H9 (cell line): ENCODE results near the gene RIPOR1. TPM values are rescaled to one million over a fixed set of nuclear protein-coding genes. Genes with fewer than 3 reads are reported as not detected.

Experiments
- DNase-seq: peaks from one replicate; pipeline ENCODE4 v3.0.0-alpha.2; 2017
- H2AFZ ChIP-seq: one replicate; pipeline ENCODE4 v1.6.1; 2013; ENCODE audit warnings: mild to moderate bottlenecking, low read length, control low read depth, moderate library complexity
- H2AK5ac ChIP-seq: 2 replicates; pipeline ENCODE4 v1.6.1; 2013; ENCODE audit warnings: low read length, control low read depth, mixed read lengths; ENCODE audit not compliant: insufficient read length
- H2BK120ac ChIP-seq: one replicate; pipeline ENCODE4 v1.6.1; 2013; ENCODE audit warnings: low read depth, mild to moderate bottlenecking, low read length, control low read depth, inconsistent platforms; ENCODE audit not compliant: poor library complexity, severe bottlenecking
- H2BK12ac ChIP-seq: 2 replicates; pipeline ENCODE4 v1.6.1; 2013; ENCODE audit warnings: low read length, control low read depth, mixed read lengths, low read depth; ENCODE audit not compliant: insufficient read length
- H2BK15ac ChIP-seq: 2 replicates; pipeline ENCODE4 v1.6.1; 2013; ENCODE audit warnings: low read depth, low read length, control low read depth
- H2BK20ac ChIP-seq: one replicate; pipeline ENCODE4 v1.6.1; 2013; ENCODE audit warnings: low read depth, mild to moderate bottlenecking, low read length, control low read depth, inconsistent platforms; ENCODE audit not compliant: poor library complexity, severe bottlenecking
- H2BK5ac ChIP-seq: 2 replicates; pipeline ENCODE4 v1.6.1; 2013; ENCODE audit warnings: low read length, control low read depth, mixed read lengths; ENCODE audit not compliant: insufficient read length
- H3K14ac ChIP-seq: 2 replicates; pipeline ENCODE4 v1.6.1; 2013; ENCODE audit warnings: low read length, control low read depth; ENCODE audit not compliant: insufficient read depth
- H3K18ac ChIP-seq: 2 replicates; pipeline ENCODE4 v1.6.1; 2013; ENCODE audit warnings: low read depth, mild to moderate bottlenecking, mixed read lengths, low read length, control low read depth; ENCODE audit not compliant: insufficient read length
- H3K23ac ChIP-seq: 2 replicates; pipeline ENCODE4 v1.6.1; 2013; ENCODE audit warnings: low read length, control low read depth, mixed read lengths, low read depth; ENCODE audit not compliant: insufficient read length
- H3K23me2 ChIP-seq: 2 replicates; pipeline ENCODE4 v1.6.1; 2013; ENCODE audit warnings: low read depth, mild to moderate bottlenecking, mixed read lengths, low read length, control low read depth; ENCODE audit not compliant: insufficient read length, poor library complexity, severe bottlenecking
- H3K27ac ChIP-seq: 2 replicates; pipeline ENCODE4 v1.5.1; 2013; ENCODE audit warnings: low read length, control low read depth, mixed read lengths, low read depth; ENCODE audit not compliant: insufficient read length
- H3K27me3 ChIP-seq: 2 replicates; pipeline ENCODE4 v1.6.1; 2013; ENCODE audit warnings: low read length, control low read depth, inconsistent platforms; ENCODE audit not compliant: insufficient read depth
- H3K4ac ChIP-seq: 2 replicates; pipeline ENCODE4 v1.6.1; 2013; ENCODE audit warnings: low read depth, mild to moderate bottlenecking, control low read depth, inconsistent platforms, low read length, moderate library complexity
- H3K4me1 ChIP-seq: 2 replicates; pipeline ENCODE4 v1.6.1; 2013; ENCODE audit warnings: low read length, control low read depth, inconsistent platforms; ENCODE audit not compliant: insufficient read depth
- H3K4me2 ChIP-seq: 2 replicates; pipeline ENCODE4 v1.6.1; 2013; ENCODE audit warnings: low read length, control low read depth, mixed read lengths; ENCODE audit not compliant: insufficient read length, insufficient read depth
- H3K56ac ChIP-seq: 2 replicates; pipeline ENCODE4 v1.6.1; 2013; ENCODE audit warnings: low read depth, mild to moderate bottlenecking, mixed read lengths, low read length, control low read depth; ENCODE audit not compliant: insufficient read length
- H3K79me1 ChIP-seq: 2 replicates; pipeline ENCODE4 v1.6.1; 2013; ENCODE audit warnings: low read depth, mild to moderate bottlenecking, moderate library complexity, low read length, control low read depth, inconsistent platforms; ENCODE audit not compliant: insufficient read depth, poor library complexity, severe bottlenecking
- H3K79me2 ChIP-seq: 2 replicates; pipeline ENCODE4 v1.6.1; 2013; ENCODE audit warnings: low read length, control low read depth, inconsistent platforms; ENCODE audit not compliant: insufficient read depth
- H3K9ac ChIP-seq: 2 replicates; pipeline ENCODE4 v1.6.1; 2013; ENCODE audit warnings: low read length, control low read depth, mixed read lengths; ENCODE audit not compliant: insufficient read length; ENCODE audit errors: extremely low read depth
- H3K9me3 ChIP-seq: one replicate; pipeline ENCODE4 v1.6.1; 2013; ENCODE audit warnings: low read depth, low read length, inconsistent platforms; ENCODE audit not compliant: control insufficient read depth
- H3T11ph ChIP-seq: one replicate; pipeline ENCODE4 v1.6.1; 2013; ENCODE audit warnings: mild to moderate bottlenecking, low read length, control low read depth, inconsistent platforms
- H4K20me1 ChIP-seq: one replicate; pipeline ENCODE4 v1.6.1; 2013; ENCODE audit not compliant: control insufficient read depth, insufficient read length, insufficient read depth
- H4K5ac ChIP-seq: 2 replicates; pipeline ENCODE4 v1.6.1; 2013; ENCODE audit warnings: low read depth, mild to moderate bottlenecking, mixed read lengths, low read length, control low read depth; ENCODE audit not compliant: insufficient read length
- H4K8ac ChIP-seq: replicated peaks from 2 replicates; pipeline ENCODE4 v1.6.1; 2013; ENCODE audit warnings: low read length, control low read depth, mixed read lengths, low read depth; ENCODE audit not compliant: insufficient read length
- H4K91ac ChIP-seq: 2 replicates; pipeline ENCODE4 v1.6.1; 2013; ENCODE audit warnings: low read depth, mild to moderate bottlenecking, moderate library complexity, mixed read lengths, low read length, control low read depth; ENCODE audit not compliant: insufficient read length
- H3K27ac Mint-ChIP-seq, 3 experiments: 2 replicates in 2 of 3; 3 replicates in 1 of 3; pipeline ENCODE4 v1.8.0; 2020 to 2021; ENCODE audit warnings: mixed read lengths in 3 of 3, mild to moderate bottlenecking in 1 of 3, moderate library complexity in 1 of 3
- H3K27me3 Mint-ChIP-seq: 2 replicates; pipeline ENCODE4 v1.8.0; 2021; ENCODE audit warnings: low read depth, mild to moderate bottlenecking, moderate library complexity, mixed read lengths
- H3K36me3 Mint-ChIP-seq, 3 experiments: 2 replicates in 2 of 3; 3 replicates in 1 of 3; pipeline ENCODE4 v1.8.0; 2020 to 2021; ENCODE audit warnings: low read depth in 3 of 3, mixed read lengths in 3 of 3; ENCODE audit not compliant: insufficient read depth in 1 of 3
- H3K4me1 Mint-ChIP-seq, 2 experiments: 2 replicates each; pipeline ENCODE4 v1.8.0; 2020; ENCODE audit warnings: mixed read lengths in 2 of 2
- H3K4me3 Mint-ChIP-seq, 2 experiments: 2 replicates in 1 of 2; 3 replicates in 1 of 2; pipeline ENCODE4 v1.8.0; 2020 to 2021; ENCODE audit warnings: mild to moderate bottlenecking in 2 of 2, mixed read lengths in 2 of 2, moderate library complexity in 1 of 2
- H3K9me3 Mint-ChIP-seq, 2 experiments: 2 replicates in 1 of 2; 3 replicates in 1 of 2; pipeline ENCODE4 v1.8.0; 2020; ENCODE audit warnings: mild to moderate bottlenecking in 2 of 2, mixed read lengths in 2 of 2, moderate library complexity in 1 of 2
- WGBS: extraction: QIAGEN DNeasy Blood & Tissue Kit; methylation state at CpG from one replicate; pipeline ENCODE4 v1.1.7; 2013; ENCODE audit warnings: missing lambda C conversion rate, low lambda C conversion rate, mixed read lengths; ENCODE audit not compliant: insufficient read length; ENCODE audit errors: extremely low coverage; 5-methylcytosine and 5-hydroxymethylcytosine counted together
- total RNA-seq: library from RNA; stranded (reverse); gene quantifications from 2 replicates; pipeline ENCODE4 v1.2.1, GENCODE V29; 2021
- TF ChIP-seq, protein P1 (sequence below): fragments of 200-600 bp; sonication (generic); conservative IDR thresholded peaks from 3 replicates; pipeline ENCODE4 v1.8.0; 2021; ENCODE audit warnings: antibody characterized with exemption, mild to moderate bottlenecking

The RIPOR1 gene
- total RNA-seq, 1 experiment from 2014 or later, result 14.3 TPM

DNA sequence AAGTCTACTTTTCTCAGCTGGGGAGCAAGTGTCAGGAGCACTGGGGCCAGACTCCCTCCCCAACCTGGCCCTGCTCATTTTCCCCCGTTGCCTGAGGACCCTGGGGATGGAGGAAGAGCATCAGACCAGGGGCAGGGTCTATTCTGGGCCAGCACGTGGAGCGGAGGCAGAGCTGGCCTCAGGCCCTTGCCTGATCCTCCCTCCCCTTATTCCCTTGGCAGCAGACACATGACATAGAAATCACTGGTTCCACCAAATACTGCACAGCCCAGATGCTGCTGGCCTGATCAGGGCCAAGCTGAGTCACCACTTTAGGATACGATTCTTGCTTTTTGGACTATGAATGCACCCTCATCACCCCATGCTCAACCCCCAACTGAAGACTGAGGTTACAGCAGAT lies 29.5 kb upstream of the RIPOR1 start:
- H4K5ac ChIP-seq, result no peak overlapping the region
- Mint-ChIP-seq H3K27ac (no peak overlapping the region), H3K27me3 (peaks cover 87% of the 10 kb centered on the region), H3K4me1 (no peaks in the 10 kb centered on the region), H3K9me3 (no peaks in the 10 kb centered on the region), H3K36me3 (no peaks in the 10 kb centered on the region), H3K4me3 (no peak overlapping the region)
- no peaks in the 10 kb centered on the region for H3K9me3 ChIP-seq
- H3K56ac ChIP-seq, result no peak overlapping the region
- no peak overlapping the region for H3K4ac ChIP-seq
- H3K27ac ChIP-seq, result no peak overlapping the region
- no peak overlapping the region for H2AFZ ChIP-seq
- no peaks in the 10 kb centered on the region; the same call in 1 of the 2 replicates for H3K27me3 ChIP-seq
- no peaks in the 10 kb centered on the region for H4K20me1 ChIP-seq
- H2BK120ac ChIP-seq, result no peak overlapping the region
- no peaks in the 10 kb centered on the region for H3K79me2 ChIP-seq
- H3K4me1 ChIP-seq, result no peaks in the 10 kb centered on the region
- no peak overlapping the region for H3K9ac ChIP-seq
- no peak overlapping the region for H4K8ac ChIP-seq
- no peak for DNase-seq
- no peaks in the 10 kb centered on the region for H3K79me1 ChIP-seq
- no peak overlapping the region for H3K18ac ChIP-seq
- H3T11ph ChIP-seq, result no peak overlapping the region
- H4K91ac ChIP-seq, result no peak overlapping the region
- no peak overlapping the region for H2BK12ac ChIP-seq
- no peak overlapping the region for H2AK5ac ChIP-seq
- no peak overlapping the region for H2BK20ac ChIP-seq
- H3K4me2 ChIP-seq, result no peak overlapping the region
- no peaks in the 10 kb centered on the region for H3K23me2 ChIP-seq
- no CpG with 5 or more reads among the region's 4 CpGs for WGBS
- TF ChIP-seq, protein P1, sequence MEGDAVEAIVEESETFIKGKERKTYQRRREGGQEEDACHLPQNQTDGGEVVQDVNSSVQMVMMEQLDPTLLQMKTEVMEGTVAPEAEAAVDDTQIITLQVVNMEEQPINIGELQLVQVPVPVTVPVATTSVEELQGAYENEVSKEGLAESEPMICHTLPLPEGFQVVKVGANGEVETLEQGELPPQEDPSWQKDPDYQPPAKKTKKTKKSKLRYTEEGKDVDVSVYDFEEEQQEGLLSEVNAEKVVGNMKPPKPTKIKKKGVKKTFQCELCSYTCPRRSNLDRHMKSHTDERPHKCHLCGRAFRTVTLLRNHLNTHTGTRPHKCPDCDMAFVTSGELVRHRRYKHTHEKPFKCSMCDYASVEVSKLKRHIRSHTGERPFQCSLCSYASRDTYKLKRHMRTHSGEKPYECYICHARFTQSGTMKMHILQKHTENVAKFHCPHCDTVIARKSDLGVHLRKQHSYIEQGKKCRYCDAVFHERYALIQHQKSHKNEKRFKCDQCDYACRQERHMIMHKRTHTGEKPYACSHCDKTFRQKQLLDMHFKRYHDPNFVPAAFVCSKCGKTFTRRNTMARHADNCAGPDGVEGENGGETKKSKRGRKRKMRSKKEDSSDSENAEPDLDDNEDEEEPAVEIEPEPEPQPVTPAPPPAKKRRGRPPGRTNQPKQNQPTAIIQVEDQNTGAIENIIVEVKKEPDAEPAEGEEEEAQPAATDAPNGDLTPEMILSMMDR, result no peak
- no peak overlapping the region for H3K14ac ChIP-seq
- H2BK5ac ChIP-seq, result no peak overlapping the region
- H2BK15ac ChIP-seq, result no peak overlapping the region
- no peak overlapping the region for H3K23ac ChIP-seq
